ENCODE results near the gene TOM1.

GRCh38 chr22:35369996-35370395, 70.3 kb downstream of the TOM1 start:
- TF ChIP-seq CTCF (IDR thresholded peaks at IDR 0.05; ENCODE audit: low read depth, low read length, missing input control) (no peak), REST (IDR thresholded peaks at IDR 0.05) (no peak), YY1 (IDR thresholded peaks at IDR 0.05) (no peak)

Measured in liver (tissue), 2 donors.